ENCODE data around the gene SMIM28.

GRCh38 chr6:138346302-138347195 is 31.2 kb upstream of the SMIM28 start:
- TF ChIP-seq CTCF (IDR thresholded peaks at IDR 0.05) (no peak), POLR2A (IDR thresholded peaks at IDR 0.05) (no peak)
